Liver (tissue), 9 donors: ENCODE measurements around the gene HSD11B1L. TPM values are rescaled to one million over a fixed set of nuclear protein-coding genes. Genes with fewer than 3 reads are reported as not detected.
"Not testable (repeated sequence)": the region's sequence is repeated elsewhere in the genome, so short reads cannot be mapped to it uniquely, and the experiment has no call there.

ENCODE experiments used
- DNase-seq: peaks from one replicate; pipeline ENCODE4 v3.0.0-alpha.2; 2017; ENCODE audit warnings: low spot score
- H3K27ac ChIP-seq, 2 donors: one replicate each; pipeline ENCODE4 v1.7.0; 2013; ENCODE audit warnings: inconsistent platforms in 2 of 2, low read length in 2 of 2, control low read depth in 1 of 2, low read depth in 1 of 2, mild to moderate bottlenecking in 1 of 2
- H3K27me3 ChIP-seq, 4 donors: one replicate each; pipeline versions ENCODE4 v1.6.1 to v1.7.0; 2013; ENCODE audit warnings: low read length in 3 of 4, inconsistent platforms in 1 of 4, mild to moderate bottlenecking in 1 of 4, moderate library complexity in 1 of 4; ENCODE audit not compliant: control insufficient read depth in 4 of 4, insufficient read depth in 4 of 4
- H3K36me3 ChIP-seq, 4 donors: one replicate each; pipeline versions ENCODE4 v1.6.1 to v1.7.0; 2013; ENCODE audit warnings: low read length in 3 of 4, mild to moderate bottlenecking in 3 of 4, low read depth in 1 of 4, moderate library complexity in 1 of 4; ENCODE audit not compliant: control insufficient read depth in 4 of 4, insufficient read depth in 3 of 4
- H3K4me1 ChIP-seq, 4 donors: one replicate each; pipeline versions ENCODE4 v1.6.1 to v1.7.0; 2013; ENCODE audit warnings: low read length in 3 of 4, mild to moderate bottlenecking in 3 of 4, moderate library complexity in 1 of 4; ENCODE audit not compliant: control insufficient read depth in 4 of 4, insufficient read depth in 4 of 4
- H3K4me3 ChIP-seq, 3 donors: one replicate each; pipeline versions ENCODE4 v1.6.1 to v1.7.0; 2013; ENCODE audit warnings: low read length in 3 of 3, control low read depth in 1 of 3, low read depth in 1 of 3, mild to moderate bottlenecking in 1 of 3
- H3K9ac ChIP-seq, 2 donors: one replicate each; pipeline ENCODE4 v1.7.0; 2013; ENCODE audit warnings: low read length in 2 of 2, mild to moderate bottlenecking in 2 of 2, moderate library complexity in 2 of 2, control low read depth in 1 of 2, low read depth in 1 of 2
- H3K9me3 ChIP-seq, 4 donors: one replicate each; pipeline versions ENCODE4 v1.6.1 to v1.7.0; 2013; ENCODE audit warnings: low read length in 3 of 4; ENCODE audit not compliant: control insufficient read depth in 4 of 4
- ATF3 ChIP-seq: IDR thresholded peaks from 2 replicates; pipeline ENCODE4 v1.6.1; 2016; ENCODE audit warnings: antibody characterized with exemption
- CTCF ChIP-seq: fragments of 150-350 bp; IDR thresholded peaks from 2 replicates; pipeline ENCODE4 v1.5.1; 2017; ENCODE audit warnings: improper control_type of control experiment, low read depth, low read length; ENCODE audit not compliant: missing input control
- EGR1 ChIP-seq, 2 donors: IDR thresholded peaks; 2 replicates each; pipeline ENCODE4 v1.6.1; 2016 to 2018; ENCODE audit warnings: antibody characterized with exemption in 2 of 2, low read depth in 2 of 2
- FOXA1 ChIP-seq: IDR thresholded peaks from 2 replicates; pipeline ENCODE4 v1.6.1; 2016; ENCODE audit warnings: antibody characterized with exemption
- GABPA ChIP-seq, 2 donors: IDR thresholded peaks in 1 of 2; conservative IDR thresholded peaks in 1 of 2; 2 replicates each; pipeline ENCODE4 v1.6.1; 2016; ENCODE audit warnings: antibody characterized with exemption in 2 of 2, mild to moderate bottlenecking in 1 of 2, moderate library complexity in 1 of 2
- NR2F2 ChIP-seq: IDR thresholded peaks from 2 replicates; pipeline ENCODE4 v1.6.1; 2016; ENCODE audit warnings: antibody characterized with exemption
- REST ChIP-seq: IDR thresholded peaks from 2 replicates; pipeline ENCODE4 v1.6.1; 2016; ENCODE audit warnings: antibody characterized with exemption, mild to moderate bottlenecking
- TAF1 ChIP-seq: conservative IDR thresholded peaks from 2 replicates; pipeline ENCODE4 v1.6.1; 2016; ENCODE audit warnings: antibody characterized with exemption, mild to moderate bottlenecking
- WGBS: extraction: QIAGEN DNeasy Blood & Tissue Kit; methylation state at CpG from one replicate; pipeline ENCODE4 v1.1.7; 2013; 5-methylcytosine and 5-hydroxymethylcytosine counted together
- polyA plus RNA-seq, 2 donors: library from polyadenylated mRNA; stranded (reverse) in 1 of 2; unstranded in 1 of 2; fragments of 200-250 nt in 1 of 2; fragments of >200 nt in 1 of 2; fragmentation: Nextera tagmentation in 1 of 2; extraction: Ambion mirVana in 1 of 2; gene quantifications; one replicate each; pipeline versions ENCODE4 v1.2.1 to v1.2.3, GENCODE V29; 2013 to 2015
- total RNA-seq, 2 donors: library from RNA; depleted of rRNA; stranded (reverse); fragments of >200 nt; gene quantifications; one replicate each; pipeline ENCODE4 v1.2.3, GENCODE V29; 2014
- donor health status: healthy.
- donor health status: healthy.
- donor health status: healthy.
- donor health status: healthy.
- donor health status: healthy.

The HSD11B1L gene
- total and polyA plus RNA-seq, 4 donors = 1.3 to 2.5 (median 1.9) TPM

- no peak for TF ChIP-seq GABPA (IDR thresholded peaks at IDR 0.05 in 1 of 2, conservative IDR thresholded peaks at IDR 0.05 in 1 of 2)
- TF ChIP-seq CTCF = no peak
Observed at GRCh38 chr19:5700455-5701092, 19.7 kb downstream of the HSD11B1L start (continued).

- DNase-seq, H3K4me3 ChIP-seq, H3K9me3 ChIP-seq, H3K27ac ChIP-seq, H3K9ac ChIP-seq, H3K27me3 ChIP-seq, H3K4me1 ChIP-seq: not testable (repeated sequence)
- 97% methylated on average over 24 of the region's 28 CpGs for WGBS
- H3K36me3 ChIP-seq = peaks cover 24 to 57% (median 31%) of the 10 kb centered on the region in 4 donors
Observed at GRCh38 chr19:5702053-5702410, 21.2 kb downstream of the HSD11B1L start.

GRCh38 chr19:5703819-5704818 is 23.3 kb downstream of the HSD11B1L start:
- Histone ChIP-seq H3K27me3 (no peaks in the 10 kb centered on the region), H3K4me1 (no peaks in the 10 kb centered on the region), H3K4me3 (no peak overlapping the region), H3K36me3 (peaks cover 22 to 57% (median 31%) of the 10 kb centered on the region in 4 donors), H3K9ac (no peak overlapping the region), H3K9me3 (no peaks in the 10 kb centered on the region), H3K27ac (no peak overlapping the region)
- DNase-seq = no peak
- no peak for TF ChIP-seq FOXA1
- no peak for TF ChIP-seq TAF1
- TF ChIP-seq CTCF = no peak
- no peak for TF ChIP-seq NR2F2
- TF ChIP-seq ATF3 = no peak
- no peak for TF ChIP-seq EGR1 (IDR thresholded peaks at IDR 0.05; ENCODE audit: low read depth in 2 of 2)
- no peak for TF ChIP-seq REST
- 97% methylated on average over 40 of the region's 40 CpGs for WGBS
